Measurements from ENCODE around the gene ITGAX.
"Not testable (repeated sequence)": the region's sequence is repeated elsewhere in the genome, so short reads cannot be mapped to it uniquely, and the experiment has no call there.

Gene ITGAX

GRCh38 chr16:31410082-31410481, 55.1 kb downstream of the ITGAX start:
- DNase-seq (ENCODE audit: low read depth), result no peak
- no peak for TF ChIP-seq CTCF (IDR thresholded peaks at IDR 0.05; ENCODE audit: insufficient read depth, low read depth, low read length, missing control alignments)
- H3K4me3 ChIP-seq (ENCODE audit: low read depth, low read length), result no peak overlapping the region

DNA sequence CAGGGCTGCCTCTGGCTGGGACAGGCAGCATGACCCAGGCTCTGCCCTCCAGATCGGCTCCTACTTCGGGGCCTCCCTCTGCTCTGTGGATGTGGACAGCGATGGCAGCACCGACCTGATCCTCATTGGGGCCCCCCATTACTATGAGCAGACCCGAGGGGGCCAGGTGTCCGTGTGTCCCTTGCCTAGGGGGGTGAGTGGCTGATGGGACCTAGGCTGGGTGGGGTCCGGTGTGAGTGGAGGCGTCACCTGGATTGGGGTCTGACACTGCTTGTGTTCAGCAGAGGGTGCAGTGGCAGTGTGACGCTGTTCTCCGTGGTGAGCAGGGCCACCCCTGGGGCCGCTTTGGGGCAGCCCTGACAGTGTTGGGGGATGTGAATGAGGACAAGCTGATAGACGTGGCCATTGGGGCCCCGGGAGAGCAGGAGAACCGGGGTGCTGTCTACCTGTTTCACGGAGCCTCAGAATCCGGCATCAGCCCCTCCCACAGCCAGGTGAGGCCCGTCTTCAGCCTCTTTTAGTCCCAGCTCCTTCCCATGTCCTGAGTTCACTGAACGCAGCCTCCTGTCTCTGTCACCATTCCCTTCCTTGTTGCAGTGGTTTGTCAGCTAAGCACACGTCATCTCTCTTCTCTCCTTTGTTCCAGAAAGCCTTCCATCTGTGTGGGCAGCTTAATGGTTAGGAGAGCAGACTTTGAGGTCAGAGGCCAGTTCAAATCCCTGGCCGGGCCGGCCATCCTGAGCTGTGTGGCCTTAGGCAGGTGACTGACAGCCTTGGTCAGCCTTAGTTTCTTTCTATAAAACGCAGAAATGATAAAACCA, 56.3 kb downstream of the ITGAX start:
- no peak overlapping the region for H3K4me3 ChIP-seq (ENCODE audit: low read depth, low read length)
- TF ChIP-seq CTCF (IDR thresholded peaks at IDR 0.05; ENCODE audit: insufficient read depth, low read depth, low read length, missing control alignments), result no peak
- DNase-seq (ENCODE audit: low read depth), result no peak

- no peak for DNase-seq (ENCODE audit: low read depth)
- no peak for TF ChIP-seq CTCF (IDR thresholded peaks at IDR 0.05; ENCODE audit: insufficient read depth, low read depth, low read length, missing control alignments)
- H3K4me3 ChIP-seq (ENCODE audit: low read depth, low read length), result no peak overlapping the region
These were observed 57.8 kb downstream of the ITGAX start for GRCh38 chr16:31412750-31413149.

DNA sequence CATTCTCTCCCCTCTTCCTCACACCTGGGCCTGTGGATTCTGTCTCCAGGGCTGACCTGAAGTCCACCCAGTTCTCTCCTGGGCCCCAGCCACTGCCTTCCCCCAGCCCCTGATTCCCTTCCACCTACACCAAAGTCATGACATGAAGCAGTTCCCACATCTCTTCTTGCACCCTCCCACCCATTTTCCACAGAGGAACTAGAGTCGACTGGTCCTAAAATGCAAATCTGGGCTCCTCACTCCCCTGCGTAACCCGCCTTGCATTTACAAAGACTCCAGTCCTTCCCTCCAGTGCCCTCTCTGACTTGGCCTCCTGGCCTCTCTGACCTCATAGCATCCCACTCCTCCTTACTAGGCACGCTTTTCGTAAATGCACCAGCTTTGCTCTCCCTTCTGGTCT, 58.4 kb downstream of the ITGAX start:
- H3K4me3 ChIP-seq (ENCODE audit: low read depth, low read length), result no peak overlapping the region
- TF ChIP-seq CTCF (IDR thresholded peaks at IDR 0.05; ENCODE audit: insufficient read depth, low read depth, low read length, missing control alignments), result no peak
- DNase-seq (ENCODE audit: low read depth), result no peak

DNA sequence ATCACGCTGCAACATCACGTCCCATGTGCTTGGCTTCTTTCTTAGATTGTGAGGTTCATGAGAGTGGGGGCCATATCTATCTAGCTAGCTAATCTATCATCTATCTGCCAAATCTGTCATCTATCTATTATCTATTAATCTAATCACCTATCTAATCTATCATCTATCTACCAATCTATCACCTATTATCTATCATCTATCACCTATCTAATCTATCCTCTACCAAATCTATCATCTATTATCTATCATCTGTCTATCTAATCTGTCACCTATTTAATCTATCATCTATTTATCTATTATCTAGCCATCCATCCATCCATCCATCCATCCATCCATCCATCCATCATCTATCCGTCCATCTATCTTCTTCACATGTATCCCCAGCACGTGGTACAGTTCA, 59.0 kb downstream of the ITGAX start:
- no peak overlapping the region for H3K4me3 ChIP-seq (ENCODE audit: low read depth, low read length)

GRCh38 chr16:31414706-31415105, 59.7 kb downstream of the ITGAX start:
- no peak for TF ChIP-seq CTCF (IDR thresholded peaks at IDR 0.05; ENCODE audit: insufficient read depth, low read depth, low read length, missing control alignments)
- no peak overlapping the region for H3K4me3 ChIP-seq (ENCODE audit: low read depth, low read length)
- no peak for DNase-seq (ENCODE audit: low read depth)

More for the DNA sequence above, 59.0 kb downstream of the ITGAX start:
- no peak for TF ChIP-seq CTCF (IDR thresholded peaks at IDR 0.05; ENCODE audit: insufficient read depth, low read depth, low read length, missing control alignments)
- no peak for DNase-seq (ENCODE audit: low read depth)

- no peak overlapping the region for H3K4me3 ChIP-seq (ENCODE audit: low read depth, low read length)
These were observed 61.4 kb downstream of the ITGAX start for GRCh38 chr16:31416371-31416770.

GRCh38 chr16:31417036-31417435, 62.1 kb downstream of the ITGAX start:
- not testable (repeated sequence) for DNase-seq (ENCODE audit: low read depth); H3K4me3 ChIP-seq (ENCODE audit: low read depth, low read length)

More at GRCh38 chr16:31416371-31416770, 61.4 kb downstream of the ITGAX start:
- TF ChIP-seq CTCF (IDR thresholded peaks at IDR 0.05; ENCODE audit: insufficient read depth, low read depth, low read length, missing control alignments), result no peak
- DNase-seq (ENCODE audit: low read depth), result no peak

All from GM12865 (cell line).